Common myeloid progenitor, CD34-positive (primary cell): Measurements from ENCODE around the gene ADAMTS14.
"Not testable (repeated sequence)": the region's sequence is repeated elsewhere in the genome, so short reads cannot be mapped to it uniquely, and the experiment has no call there.

ENCODE experiments used
- CTCF ChIA-PET: fragments of 350-600 bp; sonication (Branson Sonifier 250); formaldehyde crosslinking; loops from one replicate; lab custom pipeline; 2021; ENCODE audit warnings: antibody characterized with exemption; lab: Charles Lee
- POLR2A ChIA-PET: fragments of 350-600 bp; sonication (Branson Sonifier 250); formaldehyde crosslinking; loops from one replicate; lab custom pipeline; 2021; ENCODE audit warnings: antibody characterized with exemption; lab: Charles Lee
- DNase-seq, 3 donors: peaks; one replicate each; pipeline versions ENCODE4 v3.0.0 to v3.0.0-alpha.2; 2013
- H3K27ac ChIP-seq, 2 experiments: 1 replicate in 1 of 2; 2 replicates in 1 of 2; pipeline ENCODE4 v1.7.0; 2013; ENCODE audit warnings: inconsistent platforms in 2 of 2, low read length in 2 of 2, mild to moderate bottlenecking in 2 of 2, low read depth in 1 of 2, moderate library complexity in 1 of 2; ENCODE audit not compliant: severe bottlenecking in 2 of 2, insufficient read depth in 1 of 2, poor library complexity in 1 of 2
- H3K27me3 ChIP-seq, 5 experiments: replicated peaks in 2 of 5; 1 replicate in 3 of 5; 2 replicates in 2 of 5; pipeline versions ENCODE4 v1.6.1 to v1.7.0; 2013; ENCODE audit warnings: low read length in 4 of 5, mild to moderate bottlenecking in 2 of 5, moderate library complexity in 2 of 5, inconsistent platforms in 1 of 5; ENCODE audit not compliant: insufficient read depth in 5 of 5, control insufficient read depth in 4 of 5
- H3K36me3 ChIP-seq, 4 experiments: 1 replicate in 2 of 4; 2 replicates in 2 of 4; pipeline versions ENCODE4 v1.6.1 to v1.7.0; 2013; ENCODE audit warnings: low read length in 3 of 4, control low read depth in 1 of 4, mild to moderate bottlenecking in 1 of 4; ENCODE audit not compliant: control insufficient read depth in 4 of 4, insufficient read depth in 4 of 4
- H3K4me1 ChIP-seq, 4 experiments: 1 replicate in 3 of 4; 2 replicates in 1 of 4; pipeline versions ENCODE4 v1.6.1 to v1.7.1; 2013; ENCODE audit warnings: low read length in 3 of 4, mild to moderate bottlenecking in 3 of 4, control low read depth in 1 of 4, inconsistent platforms in 1 of 4, moderate library complexity in 1 of 4; ENCODE audit not compliant: control insufficient read depth in 4 of 4, insufficient read depth in 4 of 4; ENCODE audit errors: control extremely low read depth in 1 of 4
- H3K4me3 ChIP-seq, 7 experiments: 1 replicate in 4 of 7; 2 replicates in 3 of 7; pipeline versions ENCODE4 v1.5.1 to v1.7.0; 2013; ENCODE audit warnings: mild to moderate bottlenecking in 7 of 7, low read length in 6 of 7, moderate library complexity in 6 of 7, inconsistent platforms in 2 of 7, low read depth in 2 of 7, control low read depth in 1 of 7; ENCODE audit not compliant: insufficient read depth in 4 of 7, control insufficient read depth in 1 of 7; ENCODE audit errors: extremely low read depth in 1 of 7
- H3K9me3 ChIP-seq, 5 experiments: 1 replicate in 4 of 5; 2 replicates in 1 of 5; pipeline versions ENCODE4 v1.6.1 to v1.7.1; 2013; ENCODE audit warnings: low read length in 4 of 5, mild to moderate bottlenecking in 2 of 5, inconsistent platforms in 1 of 5, low read depth in 1 of 5, moderate library complexity in 1 of 5; ENCODE audit not compliant: control insufficient read depth in 4 of 5, insufficient read depth in 2 of 5; ENCODE audit errors: control extremely low read depth in 1 of 5
- WGBS: methylation state at CpG from one replicate; pipeline ENCODE4 v1.1.5; 2013; ENCODE audit not compliant: insufficient coverage; 5-methylcytosine and 5-hydroxymethylcytosine counted together

Gene ADAMTS14

DNA sequence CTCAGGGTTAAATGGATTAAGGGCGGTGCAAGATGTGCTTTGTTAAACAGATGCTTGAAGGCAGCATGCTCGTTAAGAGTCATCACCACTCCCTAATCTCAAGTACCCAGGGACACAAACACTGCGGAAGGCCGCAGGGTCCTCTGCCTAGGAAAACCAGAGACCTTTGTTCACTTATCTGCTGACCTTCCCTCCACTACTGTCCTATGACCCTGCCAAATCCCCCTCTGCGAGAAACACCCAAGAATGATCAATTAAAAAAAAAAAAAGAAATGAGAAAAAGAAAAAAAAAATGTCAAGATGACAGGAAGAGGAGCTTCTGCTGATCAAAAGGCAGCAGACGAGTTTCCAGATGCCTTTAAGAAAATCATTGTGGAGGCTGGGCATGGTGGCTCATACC lies 40.6 kb upstream of the ADAMTS14 start:
- WGBS: 92% methylated on average over 1 of the region's 6 CpGs

GRCh38 chr10:70634011-70634410 lies 38.3 kb upstream of the ADAMTS14 start:
- 100% methylated on average over 2 of the region's 4 CpGs for WGBS
- POLR2A ChIA-PET: no interaction called here
- H3K4me3 ChIP-seq: no peak overlapping the region
- DNase-seq: no peak
- no peak overlapping the region for H3K27ac ChIP-seq
- CTCF ChIA-PET: interaction anchor here (0.8 kb wide), 1 partner anchor 24 kb away, joined by 3 read pairs; no protein-coding TSS in a partner anchor
- H3K27me3 ChIP-seq: peaks cover 0 to 6% (median 0%) of the 10 kb centered on the region in 5 experiments
- no peaks in the 10 kb centered on the region for H3K36me3 ChIP-seq
- H3K9me3 ChIP-seq: peaks cover 0 to 7% (median 4%) of the 10 kb centered on the region in 5 experiments
- H3K4me1 ChIP-seq: no peaks in the 10 kb centered on the region

More for the DNA sequence above, 40.6 kb upstream of the ADAMTS14 start:
- H3K4me3 ChIP-seq, POLR2A ChIA-PET, DNase-seq, H3K4me1 ChIP-seq, H3K27me3 ChIP-seq, H3K36me3 ChIP-seq, H3K27ac ChIP-seq: not testable (repeated sequence)
- CTCF ChIA-PET: interaction anchor here (0.6 kb wide), 2 partner anchors 25 to 483 kb away, joined by 4 read pairs; no protein-coding TSS in a partner anchor
- peaks cover 0 to 18% (median 4%) of the 10 kb centered on the region in 5 experiments for H3K9me3 ChIP-seq

DNA sequence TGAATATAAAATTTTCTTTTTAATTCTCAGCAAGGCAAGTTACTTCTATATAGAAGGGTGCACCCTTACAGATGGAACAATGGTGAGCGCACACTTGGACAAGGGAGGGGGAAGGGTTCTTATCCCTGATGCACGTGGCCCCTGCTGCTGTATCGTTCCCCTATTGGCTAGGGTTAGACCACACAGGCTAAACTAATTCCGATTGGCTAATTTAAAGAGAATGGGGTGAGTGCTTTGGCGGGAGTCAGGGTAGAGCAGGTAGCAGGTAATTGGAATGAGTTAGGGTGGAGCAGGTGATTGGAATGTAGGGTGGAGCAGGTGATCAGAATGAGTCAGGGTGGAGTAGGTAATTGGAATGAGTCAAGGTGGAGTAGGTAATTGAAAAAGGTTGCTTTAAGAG lies 37.8 kb upstream of the ADAMTS14 start:
- 93% methylated on average over 5 of the region's 5 CpGs for whole genome bisulfite sequencing
- H3K36me3 ChIP-seq, H3K4me1 ChIP-seq, H3K9me3 ChIP-seq, POLR2A ChIA-PET, H3K27me3 ChIP-seq, H3K27ac ChIP-seq, DNase-seq, CTCF ChIA-PET, H3K4me3 ChIP-seq: not testable (repeated sequence)

- no CpG with 5 or more reads among the region's 7 CpGs for WGBS
- H3K27me3 ChIP-seq, H3K4me1 ChIP-seq, POLR2A ChIA-PET, H3K27ac ChIP-seq, H3K9me3 ChIP-seq, H3K4me3 ChIP-seq, CTCF ChIA-PET, H3K36me3 ChIP-seq, DNase-seq: not testable (repeated sequence)
These were observed 32.5 kb upstream of the ADAMTS14 start for GRCh38 chr10:70639640-70640383.

- H3K9me3 ChIP-seq, H3K36me3 ChIP-seq, H3K27me3 ChIP-seq, CTCF ChIA-PET, H3K4me3 ChIP-seq, H3K27ac ChIP-seq, POLR2A ChIA-PET, H3K4me1 ChIP-seq, DNase-seq: not testable (repeated sequence)
- WGBS: no CpG with 5 or more reads among the region's 3 CpGs
These were observed 29.0 kb upstream of the ADAMTS14 start for GRCh38 chr10:70643272-70643671.

DNA sequence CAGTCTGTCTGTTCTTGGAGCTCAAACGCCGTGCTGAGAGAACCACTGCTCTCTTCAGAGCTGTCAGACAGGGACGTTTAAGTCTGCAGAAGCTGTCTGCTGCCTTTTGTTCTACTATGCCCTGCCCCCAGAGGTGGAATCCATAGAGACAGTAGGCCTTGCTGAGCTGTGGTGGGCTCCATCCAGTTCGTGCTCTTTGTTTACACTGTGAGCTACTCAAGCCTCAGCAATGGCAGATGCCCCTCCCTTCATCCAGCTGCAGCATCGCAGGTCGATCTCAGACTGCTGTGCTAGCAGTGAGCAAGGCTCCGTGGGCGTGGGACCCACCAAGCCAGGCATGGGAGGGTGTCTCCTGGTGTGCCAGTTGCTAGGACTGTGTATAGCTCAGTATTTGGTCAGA lies 27.3 kb upstream of the ADAMTS14 start:
- peaks cover 0 to 23% (median 20%) of the 10 kb centered on the region in 5 experiments for H3K9me3 ChIP-seq
- H3K4me1 ChIP-seq, H3K27ac ChIP-seq, DNase-seq, H3K4me3 ChIP-seq, H3K36me3 ChIP-seq, H3K27me3 ChIP-seq, POLR2A ChIA-PET: not testable (repeated sequence)
- CTCF ChIA-PET: interaction anchor here (0.9 kb wide), 1 partner anchor 23 kb away, joined by 3 read pairs; no protein-coding TSS in a partner anchor
- 90% methylated on average over 6 of the region's 8 CpGs for WGBS

DNA sequence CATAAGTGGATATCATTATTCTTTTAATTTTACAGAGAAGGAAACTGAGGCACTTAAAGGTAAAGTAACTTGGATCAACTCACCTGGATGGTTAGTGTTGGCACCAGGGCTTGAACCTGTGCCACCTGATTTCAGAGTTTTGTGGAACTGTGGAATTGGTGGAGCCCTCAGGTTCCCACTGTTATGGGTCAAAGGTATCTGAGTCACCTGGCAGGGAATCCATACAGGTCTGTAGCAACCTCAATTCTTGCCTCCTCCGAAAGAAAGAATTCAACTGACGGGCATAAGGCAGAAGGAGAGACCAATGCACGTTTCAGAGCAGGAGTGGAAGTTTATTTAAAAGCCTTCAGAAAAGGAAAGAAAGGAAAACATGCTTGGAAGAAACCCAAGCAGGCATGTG lies 25.2 kb upstream of the ADAMTS14 start:
- POLR2A ChIA-PET: no interaction called here
- Histone ChIP-seq H3K4me1 (no peaks in the 10 kb centered on the region), H3K27ac (no peak overlapping the region), H3K4me3 (no peak overlapping the region), H3K36me3 (no peaks in the 10 kb centered on the region), H3K9me3 (peaks cover 0 to 42% (median 33%) of the 10 kb centered on the region in 5 experiments), H3K27me3 (peaks cover 0 to 5% (median 0%) of the 10 kb centered on the region in 5 experiments)
- CTCF ChIA-PET: no interaction called here
- DNase-seq: no peak
- WGBS: 100% methylated on average over 2 of the region's 3 CpGs
